HUES48 (cell line): Measurements from ENCODE around the gene AMDHD1.

Experiments used
- H3K27ac ChIP-seq: one replicate; pipeline ENCODE4 v1.7.0; 2013; ENCODE audit warnings: low read depth, low read length, inconsistent platforms
- H3K27me3 ChIP-seq: 2 replicates; pipeline ENCODE4 v1.6.1; 2013; ENCODE audit warnings: mild to moderate bottlenecking, low read length; ENCODE audit not compliant: control insufficient read depth, insufficient read depth
- H3K36me3 ChIP-seq: 2 replicates; pipeline ENCODE4 v1.6.1; 2013; ENCODE audit warnings: low read length; ENCODE audit not compliant: control insufficient read depth, insufficient read depth
- H3K4me1 ChIP-seq: 2 replicates; pipeline ENCODE4 v1.6.1; 2013; ENCODE audit warnings: mild to moderate bottlenecking, low read length; ENCODE audit not compliant: control insufficient read depth, insufficient read depth
- H3K4me3 ChIP-seq: 2 replicates; pipeline ENCODE4 v1.5.1; 2013; ENCODE audit warnings: mild to moderate bottlenecking, low read depth, low read length
- H3K9ac ChIP-seq: 2 replicates; pipeline ENCODE4 v1.6.1; 2013; ENCODE audit warnings: mild to moderate bottlenecking, low read depth, low read length, moderate library complexity
- H3K9me3 ChIP-seq: 2 replicates; pipeline ENCODE4 v1.6.1; 2013; ENCODE audit warnings: low read length; ENCODE audit not compliant: control insufficient read depth, insufficient read depth

Gene AMDHD1

GRCh38 chr12:95942524-95943329 is 404 bp upstream of the AMDHD1 start, which contains the start of gene CCDC38:
CCDC38 (minus strand) TSS chr12:95942614; CDS start chr12:95936509, 6,105 bp downstream.
- H3K4me3 ChIP-seq: peak within 1 kb of the TSS; percentile 87
- H3K9ac ChIP-seq: 0 out of 2 replicates have a peak within 1 kb of the TSS, but pooled peaks have one; percentile 52
- peak within 1 kb of the TSS; percentile 55 for H3K27ac ChIP-seq
- no peaks in the 10 kb centered on the region for H3K36me3 ChIP-seq
- no peaks in the 10 kb centered on the region for H3K9me3 ChIP-seq
- peaks cover 22% of the 10 kb centered on the region for H3K27me3 ChIP-seq
- peaks cover 8% of the 10 kb centered on the region for H3K4me1 ChIP-seq

DNA sequence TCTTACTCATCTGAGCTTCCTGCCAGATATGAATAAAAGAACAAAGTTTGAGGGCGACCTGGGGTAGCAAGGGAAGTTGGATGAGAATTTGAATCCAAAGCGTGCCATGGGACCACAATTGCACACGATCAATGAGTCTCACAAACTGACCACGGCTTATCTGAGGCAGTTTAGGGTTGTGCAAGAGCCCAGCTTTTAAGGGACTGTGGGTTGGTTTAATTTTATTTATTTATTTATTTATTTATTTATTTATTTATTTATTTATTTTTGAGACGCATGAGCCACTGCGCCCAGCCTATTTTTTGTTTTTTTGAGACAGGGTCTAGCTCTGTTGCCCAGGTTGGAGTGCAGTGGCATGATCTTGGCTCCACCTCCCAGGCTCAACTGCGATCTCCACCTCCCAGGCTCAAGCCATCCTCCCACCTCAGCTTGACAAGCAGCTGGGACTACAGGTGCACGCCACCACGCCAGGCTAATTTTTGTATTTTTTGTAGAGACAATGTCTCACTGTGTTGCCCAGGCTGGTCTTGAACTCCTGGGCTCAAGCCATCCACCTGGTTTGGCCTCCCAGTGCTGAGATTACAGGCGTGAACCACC is 1.1 kb downstream of the AMDHD1 start:
- no peak overlapping the region for H3K4me3 ChIP-seq
- peaks cover 10% of the 10 kb centered on the region for H3K4me1 ChIP-seq
- no peaks in the 10 kb centered on the region for H3K9me3 ChIP-seq
- H3K36me3 ChIP-seq: no peaks in the 10 kb centered on the region
- no peak overlapping the region for H3K9ac ChIP-seq
- H3K27ac ChIP-seq: no peak overlapping the region
- peaks cover 22% of the 10 kb centered on the region for H3K27me3 ChIP-seq

GRCh38 chr12:95949477-95950206 is 6.5 kb downstream of the AMDHD1 start:
- Histone ChIP-seq H3K9ac (no peak overlapping the region), H3K27me3 (peaks cover 8% of the 10 kb centered on the region; the same call in 1 of the 2 replicates), H3K27ac (peak overlapping the region; percentile 18), H3K4me1 (peaks cover 18% of the 10 kb centered on the region), H3K36me3 (no peaks in the 10 kb centered on the region), H3K9me3 (no peaks in the 10 kb centered on the region), H3K4me3 (peak overlapping the region; percentile 16; the same call in 1 of the 2 replicates)

DNA sequence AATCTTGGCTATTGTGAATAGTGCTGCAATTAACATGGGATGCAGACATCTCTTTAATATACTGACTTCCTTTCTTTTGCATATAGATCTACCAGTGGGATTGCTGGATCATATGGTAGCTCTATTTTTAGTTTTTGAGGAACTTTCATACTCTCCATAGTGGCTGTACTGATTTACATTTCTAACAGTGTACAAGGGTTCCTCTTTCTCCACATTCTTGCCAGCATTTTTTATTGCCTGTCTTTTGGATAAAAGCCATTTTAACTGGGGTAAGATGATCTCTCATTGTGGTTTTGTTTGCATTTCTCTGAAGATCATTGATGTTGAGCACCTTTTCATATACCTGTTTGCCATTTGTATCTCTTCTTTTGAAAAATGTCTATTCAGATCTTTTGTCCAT is 8.4 kb downstream of the AMDHD1 start:
- Histone ChIP-seq H3K9me3 (no peaks in the 10 kb centered on the region), H3K27me3 (no peaks in the 10 kb centered on the region), H3K4me3 (no peak overlapping the region), H3K9ac (no peak overlapping the region), H3K27ac (no peak overlapping the region), H3K36me3 (no peaks in the 10 kb centered on the region), H3K4me1 (peaks cover 14% of the 10 kb centered on the region)

- Histone ChIP-seq H3K4me1 (peaks cover 20% of the 10 kb centered on the region), H3K27me3 (no peaks in the 10 kb centered on the region), H3K4me3 (no peak overlapping the region), H3K9ac (no peak overlapping the region), H3K9me3 (no peaks in the 10 kb centered on the region), H3K36me3 (no peaks in the 10 kb centered on the region), H3K27ac (no peak overlapping the region)
These were observed 9.9 kb downstream of the AMDHD1 start for GRCh38 chr12:95953000-95953399.

- Histone ChIP-seq H3K4me3 (no peak overlapping the region), H3K9me3 (no peaks in the 10 kb centered on the region), H3K9ac (no peak overlapping the region), H3K27me3 (no peaks in the 10 kb centered on the region), H3K27ac (no peak overlapping the region), H3K4me1 (peaks cover 10% of the 10 kb centered on the region; the same call in 1 of the 2 replicates), H3K36me3 (no peaks in the 10 kb centered on the region)
These were observed 12.5 kb downstream of the AMDHD1 start for GRCh38 chr12:95955549-95956159.

DNA sequence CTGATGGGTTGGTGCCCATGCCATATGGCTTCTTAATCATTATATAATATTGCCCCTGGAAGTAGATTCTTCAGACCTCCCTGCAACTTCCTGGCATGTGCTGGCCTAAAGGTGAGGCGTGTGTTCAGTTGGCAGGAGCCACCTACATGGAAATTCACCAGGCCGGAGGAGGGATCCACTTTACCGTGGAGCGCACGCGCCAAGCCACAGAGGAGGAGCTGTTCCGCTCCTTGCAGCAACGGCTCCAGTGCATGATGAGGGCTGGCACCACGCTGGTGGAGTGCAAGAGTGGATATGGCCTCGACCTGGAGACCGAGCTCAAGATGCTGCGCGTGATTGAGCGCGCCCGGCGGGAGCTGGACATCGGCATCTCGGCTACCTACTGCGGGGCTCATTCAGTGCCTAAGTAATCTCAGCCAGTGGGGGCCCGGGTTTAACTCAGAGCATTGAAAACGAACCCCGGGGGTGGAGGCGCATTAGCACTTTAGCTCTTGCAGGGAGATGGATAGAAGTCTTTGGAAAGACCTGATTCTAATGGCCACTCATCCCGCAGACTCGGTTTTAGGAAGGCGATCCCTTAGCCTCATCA is 13.5 kb downstream of the AMDHD1 start:
- H3K4me3 ChIP-seq: no peak overlapping the region; the same call in 1 of the 2 replicates
- H3K27me3 ChIP-seq: no peaks in the 10 kb centered on the region
- H3K9ac ChIP-seq: no peak overlapping the region
- peaks cover 10% of the 10 kb centered on the region; the same call in 1 of the 2 replicates for H3K4me1 ChIP-seq
- peak overlapping the region; percentile 42 for H3K27ac ChIP-seq
- no peaks in the 10 kb centered on the region for H3K9me3 ChIP-seq
- H3K36me3 ChIP-seq: no peaks in the 10 kb centered on the region

GRCh38 chr12:95959107-95959506 is 16.0 kb downstream of the AMDHD1 start:
- Histone ChIP-seq H3K9ac (no peak overlapping the region), H3K27ac (no peak overlapping the region), H3K27me3 (no peaks in the 10 kb centered on the region), H3K4me1 (peaks cover 6% of the 10 kb centered on the region; the same call in 1 of the 2 replicates), H3K4me3 (no peak overlapping the region), H3K36me3 (no peaks in the 10 kb centered on the region), H3K9me3 (no peaks in the 10 kb centered on the region)

- Histone ChIP-seq H3K27me3 (no peaks in the 10 kb centered on the region), H3K4me1 (peaks cover 6% of the 10 kb centered on the region; the same call in 1 of the 2 replicates), H3K27ac (no peak overlapping the region), H3K36me3 (no peaks in the 10 kb centered on the region), H3K9me3 (no peaks in the 10 kb centered on the region), H3K4me3 (no peak overlapping the region), H3K9ac (no peak overlapping the region)
These were observed 17.1 kb downstream of the AMDHD1 start for GRCh38 chr12:95960241-95960640.

DNA sequence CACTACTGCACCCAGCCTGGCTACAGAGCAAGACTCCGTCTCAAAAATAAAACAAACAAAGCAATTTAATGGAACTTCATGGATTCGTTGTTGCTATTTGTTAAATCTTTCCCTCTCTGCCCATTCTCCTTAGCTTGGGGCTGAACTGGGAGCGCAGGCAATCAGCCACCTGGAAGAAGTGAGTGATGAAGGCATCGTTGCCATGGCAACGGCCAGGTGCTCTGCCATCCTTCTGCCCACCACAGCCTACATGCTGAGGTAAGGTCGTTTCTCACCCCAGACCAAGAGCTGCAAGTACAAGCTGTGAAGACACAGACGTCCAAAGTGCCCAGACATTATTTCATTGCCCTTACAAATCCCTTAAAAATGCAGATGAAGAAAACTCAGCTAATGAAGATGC is 19.1 kb downstream of the AMDHD1 start:
- H3K4me3 ChIP-seq: no peak overlapping the region
- no peaks in the 10 kb centered on the region for H3K27me3 ChIP-seq
- no peaks in the 10 kb centered on the region for H3K36me3 ChIP-seq
- peaks cover 2% of the 10 kb centered on the region; the same call in 1 of the 2 replicates for H3K4me1 ChIP-seq
- no peaks in the 10 kb centered on the region for H3K9me3 ChIP-seq
- no peak overlapping the region for H3K9ac ChIP-seq
- no peak overlapping the region for H3K27ac ChIP-seq
